Measurements from ENCODE around the gene RAB20. TPM values are rescaled to one million over a fixed set of nuclear protein-coding genes. Genes with fewer than 3 reads are reported as not detected.
A peak's percentile ranks its signal among the peaks of the same experiment; 100 is the strongest.

RAB20 gene
- total and polyA plus RNA-seq, 10 of the 15 experiments (the other 5 are each of a cell fraction or from before 2014, with no cell fraction given) = 0.48 to 33.1 (median 9.6) TPM

DNA sequence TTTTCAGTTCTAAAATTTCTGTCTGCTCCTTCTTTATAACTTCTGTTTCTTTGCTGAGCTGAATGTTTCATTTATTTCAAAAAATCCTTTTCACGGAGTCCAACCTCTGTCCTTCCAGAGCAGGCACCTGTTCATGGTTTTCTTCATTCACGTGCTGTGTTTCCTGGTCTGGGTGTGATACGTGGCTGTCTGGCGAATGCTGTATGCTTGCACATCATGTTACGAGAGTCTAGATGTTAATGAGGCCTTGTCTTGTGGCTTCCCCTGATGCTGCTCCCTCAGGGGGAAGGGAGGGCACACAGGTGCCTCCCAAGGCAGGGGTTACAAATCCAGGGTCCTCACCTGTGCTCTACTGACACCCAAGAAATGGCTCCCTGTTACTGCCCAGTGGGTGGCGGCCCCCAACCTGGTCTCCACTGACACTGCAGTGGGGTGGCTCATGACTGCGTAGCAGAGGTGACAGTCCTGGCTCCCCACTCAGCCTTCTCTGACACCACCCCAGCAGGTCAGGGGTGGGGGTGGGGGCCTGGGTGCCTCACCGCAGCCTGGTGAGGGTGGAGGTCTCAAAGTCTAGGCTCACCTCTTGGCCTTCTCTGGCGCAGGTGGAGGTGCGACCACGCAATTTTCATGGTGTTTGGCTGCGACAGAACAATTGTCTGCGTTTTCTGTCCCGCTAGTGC, 20.1 kb upstream of the RAB20 start:
- Histone ChIP-seq H3K4me3 (no peak overlapping the region), H3K27me3 (replicated peaks in 1 of 2; ENCODE audit: control insufficient read depth in 2 of 2, insufficient read depth in 2 of 2, low read length in 1 of 2) (no peaks in the 10 kb centered on the region), H3K36me3 (ENCODE audit: control insufficient read depth in 2 of 2, insufficient read depth in 2 of 2, low read length in 1 of 2) (no peaks in the 10 kb centered on the region), H3K9me3 (replicated peaks; ENCODE audit: control insufficient read depth, insufficient read depth, low read length) (no peaks in the 10 kb centered on the region), H3K79me2 (ENCODE audit: control insufficient read depth, insufficient read depth, low read length) (no peaks in the 10 kb centered on the region), H3K27ac (ENCODE audit: control insufficient read depth, insufficient read depth) (no peak overlapping the region), H3K4me1 (ENCODE audit: control insufficient read depth, insufficient read depth, low read length) (no peaks in the 10 kb centered on the region), H3K4me2 (ENCODE audit: control insufficient read depth, insufficient read depth) (no peak overlapping the region), H4K20me1 (ENCODE audit: control insufficient read depth, insufficient read depth) (no peaks in the 10 kb centered on the region), H2AFZ (ENCODE audit: control insufficient read depth, low read depth, low read length) (no peak overlapping the region), H3K9ac (ENCODE audit: control insufficient read depth, insufficient read depth, low read length) (no peak overlapping the region)
- in situ Hi-C loops (cut with MboI) (no loop called here), intact Hi-C loops (cut with micrococcal nuclease; ENCODE audit: unreplicated experiment) (no loop called here)
- 62% methylated on average over 14 of the region's 14 CpGs for WGBS (ENCODE audit: insufficient coverage, insufficient replicate concordance, low lambda C conversion rate, missing lambda C conversion rate)
- no peak; the same call in 2 of the 3 replicates for ATAC-seq
- no peak for FAIRE-seq
- ChIA-PET SMC1A (ENCODE audit: uncharacterized antibody, unreplicated experiment) (interaction anchor here (1.0 kb wide), 1 partner anchor 69 kb away, joined by 3 read pairs; no protein-coding TSS in a partner anchor), CTCF (interaction anchor here (1.7 kb wide), 1 partner anchor 12 kb away, joined by 6 read pairs; no protein-coding TSS in a partner anchor), RAD21 (ENCODE audit: unreplicated experiment) (no interaction called here), POLR2A (no interaction called here)
- DNase-seq (ENCODE audit: low read depth, low spot score) = no peak
- TF ChIP-seq BHLHE40 (IDR thresholded peaks at IDR 0.05; ENCODE audit: borderline replicate concordance in 1 of 2, low read depth in 2 of 2, low read length in 1 of 2) (peak in 1 of 2 experiments; percentile 45; a peak in 1 of 4 replicates), FOXK2 (IDR thresholded peaks at IDR 0.05) (no peak)
- TF ChIP-seq, protein P1, sequence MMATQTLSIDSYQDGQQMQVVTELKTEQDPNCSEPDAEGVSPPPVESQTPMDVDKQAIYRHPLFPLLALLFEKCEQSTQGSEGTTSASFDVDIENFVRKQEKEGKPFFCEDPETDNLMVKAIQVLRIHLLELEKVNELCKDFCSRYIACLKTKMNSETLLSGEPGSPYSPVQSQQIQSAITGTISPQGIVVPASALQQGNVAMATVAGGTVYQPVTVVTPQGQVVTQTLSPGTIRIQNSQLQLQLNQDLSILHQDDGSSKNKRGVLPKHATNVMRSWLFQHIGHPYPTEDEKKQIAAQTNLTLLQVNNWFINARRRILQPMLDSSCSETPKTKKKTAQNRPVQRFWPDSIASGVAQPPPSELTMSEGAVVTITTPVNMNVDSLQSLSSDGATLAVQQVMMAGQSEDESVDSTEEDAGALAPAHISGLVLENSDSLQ (IDR thresholded peaks at IDR 0.05) = no peak
- no TSS peak for BruUV-seq (replicated peaks)

DNA sequence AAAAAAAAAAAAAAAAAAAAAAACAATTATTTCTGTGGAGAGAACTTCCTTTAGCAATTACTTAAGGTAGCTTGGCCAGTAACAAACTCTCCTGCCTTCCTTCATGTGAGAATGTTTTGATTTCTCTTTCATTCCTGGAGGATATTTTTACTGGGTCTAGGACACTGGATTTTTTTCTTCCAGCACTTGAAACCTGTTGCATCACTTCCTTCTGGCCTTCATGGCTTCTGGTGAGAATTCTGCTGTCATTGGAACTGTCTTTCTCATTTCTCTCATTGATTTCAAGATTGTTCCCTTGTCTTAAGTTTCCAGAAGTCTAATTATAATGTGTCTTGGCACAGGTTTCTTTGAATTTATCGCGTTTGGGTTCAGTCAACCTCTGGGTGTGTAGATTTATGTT, 19.3 kb upstream of the RAB20 start:
- Histone ChIP-seq H3K4me1 (ENCODE audit: control insufficient read depth, insufficient read depth, low read length) (peaks cover 6% of the 10 kb centered on the region), H3K27ac (ENCODE audit: control insufficient read depth, insufficient read depth) (no peak overlapping the region), H2AFZ (ENCODE audit: control insufficient read depth, low read depth, low read length) (no peak overlapping the region), H3K4me2 (ENCODE audit: control insufficient read depth, insufficient read depth) (no peak overlapping the region), H3K9me3 (replicated peaks; ENCODE audit: control insufficient read depth, insufficient read depth, low read length) (no peaks in the 10 kb centered on the region), H3K79me2 (ENCODE audit: control insufficient read depth, insufficient read depth, low read length) (no peaks in the 10 kb centered on the region), H3K27me3 (replicated peaks in 1 of 2; ENCODE audit: control insufficient read depth in 2 of 2, insufficient read depth in 2 of 2, low read length in 1 of 2) (no peaks in the 10 kb centered on the region), H4K20me1 (ENCODE audit: control insufficient read depth, insufficient read depth) (no peaks in the 10 kb centered on the region), H3K4me3 (no peak overlapping the region), H3K9ac (ENCODE audit: control insufficient read depth, insufficient read depth, low read length) (no peak overlapping the region), H3K36me3 (ENCODE audit: control insufficient read depth in 2 of 2, insufficient read depth in 2 of 2, low read length in 1 of 2) (no peaks in the 10 kb centered on the region)
- WGBS (ENCODE audit: insufficient coverage, insufficient replicate concordance, low lambda C conversion rate, missing lambda C conversion rate) = 0% methylated on average over 2 of the region's 2 CpGs
- intact Hi-C loops (cut with micrococcal nuclease; ENCODE audit: unreplicated experiment) (no loop called here), in situ Hi-C loops (cut with MboI) (no loop called here)
- ATAC-seq = no peak
- CTCF ChIA-PET = interaction anchor here (1.7 kb wide), 1 partner anchor 13 kb away, joined by 6 read pairs; no protein-coding TSS in a partner anchor
- DNase-seq (ENCODE audit: low read depth, low spot score) = no peak
- no TSS peak for BruUV-seq (replicated peaks)
- POLR2A ChIA-PET = interaction anchor here (0.6 kb wide), 1 partner anchor 109 kb away, joined by 3 read pairs; no protein-coding TSS in a partner anchor
- RAD21 ChIA-PET (ENCODE audit: unreplicated experiment) = no interaction called here
- SMC1A ChIA-PET (ENCODE audit: uncharacterized antibody, unreplicated experiment) = interaction anchor here (1.0 kb wide), 1 partner anchor 17 kb away, joined by 3 read pairs; no protein-coding TSS in a partner anchor
- no peak for FAIRE-seq
- TF ChIP-seq RCOR1 (conservative IDR thresholded peaks at IDR 0.05; ENCODE audit: low read depth, low read length) (no peak), CEBPB (IDR thresholded peaks at IDR 0.05; ENCODE audit: borderline replicate concordance in 1 of 2, low read depth in 2 of 2, low read length in 2 of 2) (no peak), FOS (IDR thresholded peaks at IDR 0.05; ENCODE audit: borderline replicate concordance, extremely low read depth, insufficient read length) (no peak), ASH2L (IDR thresholded peaks at IDR 0.05; ENCODE audit: borderline replicate concordance, low read depth) (no peak), NR2C2 (IDR thresholded peaks at IDR 0.05; ENCODE audit: borderline replicate concordance, control insufficient read depth, insufficient read length, low read depth) (no peak), HDGF (IDR thresholded peaks at IDR 0.05) (no peak), ZBED1 (IDR thresholded peaks at IDR 0.05; ENCODE audit: borderline replicate concordance) (no peak)
- TF ChIP-seq, protein P2, sequence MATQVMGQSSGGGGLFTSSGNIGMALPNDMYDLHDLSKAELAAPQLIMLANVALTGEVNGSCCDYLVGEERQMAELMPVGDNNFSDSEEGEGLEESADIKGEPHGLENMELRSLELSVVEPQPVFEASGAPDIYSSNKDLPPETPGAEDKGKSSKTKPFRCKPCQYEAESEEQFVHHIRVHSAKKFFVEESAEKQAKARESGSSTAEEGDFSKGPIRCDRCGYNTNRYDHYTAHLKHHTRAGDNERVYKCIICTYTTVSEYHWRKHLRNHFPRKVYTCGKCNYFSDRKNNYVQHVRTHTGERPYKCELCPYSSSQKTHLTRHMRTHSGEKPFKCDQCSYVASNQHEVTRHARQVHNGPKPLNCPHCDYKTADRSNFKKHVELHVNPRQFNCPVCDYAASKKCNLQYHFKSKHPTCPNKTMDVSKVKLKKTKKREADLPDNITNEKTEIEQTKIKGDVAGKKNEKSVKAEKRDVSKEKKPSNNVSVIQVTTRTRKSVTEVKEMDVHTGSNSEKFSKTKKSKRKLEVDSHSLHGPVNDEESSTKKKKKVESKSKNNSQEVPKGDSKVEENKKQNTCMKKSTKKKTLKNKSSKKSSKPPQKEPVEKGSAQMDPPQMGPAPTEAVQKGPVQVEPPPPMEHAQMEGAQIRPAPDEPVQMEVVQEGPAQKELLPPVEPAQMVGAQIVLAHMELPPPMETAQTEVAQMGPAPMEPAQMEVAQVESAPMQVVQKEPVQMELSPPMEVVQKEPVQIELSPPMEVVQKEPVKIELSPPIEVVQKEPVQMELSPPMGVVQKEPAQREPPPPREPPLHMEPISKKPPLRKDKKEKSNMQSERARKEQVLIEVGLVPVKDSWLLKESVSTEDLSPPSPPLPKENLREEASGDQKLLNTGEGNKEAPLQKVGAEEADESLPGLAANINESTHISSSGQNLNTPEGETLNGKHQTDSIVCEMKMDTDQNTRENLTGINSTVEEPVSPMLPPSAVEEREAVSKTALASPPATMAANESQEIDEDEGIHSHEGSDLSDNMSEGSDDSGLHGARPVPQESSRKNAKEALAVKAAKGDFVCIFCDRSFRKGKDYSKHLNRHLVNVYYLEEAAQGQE (IDR thresholded peaks at IDR 0.05; ENCODE audit: low read depth, low read length) = no peak
